Stimulated activated CD4-positive, alpha-beta T cell treated with anti-CD3 and anti-CD28 coated beads, TNF-alpha, amount 100 ng/mL, for 4 hours (primary cell): ENCODE data around the gene QSOX2.
"Not testable (repeated sequence)": the region's sequence is repeated elsewhere in the genome, so short reads cannot be mapped to it uniquely, and the experiment has no call there.

Source experiments
- DNase-seq, 3 experiments: peaks; one replicate each; pipeline ENCODE4 v3.0.0-alpha.2; 2020; ENCODE audit warnings: low read depth in 3 of 3

Gene QSOX2

DNA sequence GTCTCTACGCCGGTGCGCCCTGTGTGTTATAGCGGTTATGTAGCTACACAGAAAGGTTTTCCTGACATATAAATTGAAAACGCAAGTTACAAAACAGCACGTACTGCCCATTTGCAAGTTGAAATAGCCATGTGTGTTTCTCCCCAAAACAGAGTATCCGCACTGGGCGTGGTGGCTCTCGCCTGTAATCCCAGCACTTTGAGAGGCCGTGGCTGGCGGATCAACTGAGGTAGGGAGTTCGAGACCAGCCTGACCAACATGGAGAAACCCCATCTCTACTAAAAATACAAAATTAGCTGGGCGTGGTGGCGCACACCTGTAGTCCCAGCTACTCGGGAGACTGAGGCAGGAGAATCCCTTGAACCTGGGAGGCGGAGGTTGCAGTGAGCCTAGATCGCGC is 21.0 kb upstream of the QSOX2 start:
- DNase-seq: not testable (repeated sequence)

DNA sequence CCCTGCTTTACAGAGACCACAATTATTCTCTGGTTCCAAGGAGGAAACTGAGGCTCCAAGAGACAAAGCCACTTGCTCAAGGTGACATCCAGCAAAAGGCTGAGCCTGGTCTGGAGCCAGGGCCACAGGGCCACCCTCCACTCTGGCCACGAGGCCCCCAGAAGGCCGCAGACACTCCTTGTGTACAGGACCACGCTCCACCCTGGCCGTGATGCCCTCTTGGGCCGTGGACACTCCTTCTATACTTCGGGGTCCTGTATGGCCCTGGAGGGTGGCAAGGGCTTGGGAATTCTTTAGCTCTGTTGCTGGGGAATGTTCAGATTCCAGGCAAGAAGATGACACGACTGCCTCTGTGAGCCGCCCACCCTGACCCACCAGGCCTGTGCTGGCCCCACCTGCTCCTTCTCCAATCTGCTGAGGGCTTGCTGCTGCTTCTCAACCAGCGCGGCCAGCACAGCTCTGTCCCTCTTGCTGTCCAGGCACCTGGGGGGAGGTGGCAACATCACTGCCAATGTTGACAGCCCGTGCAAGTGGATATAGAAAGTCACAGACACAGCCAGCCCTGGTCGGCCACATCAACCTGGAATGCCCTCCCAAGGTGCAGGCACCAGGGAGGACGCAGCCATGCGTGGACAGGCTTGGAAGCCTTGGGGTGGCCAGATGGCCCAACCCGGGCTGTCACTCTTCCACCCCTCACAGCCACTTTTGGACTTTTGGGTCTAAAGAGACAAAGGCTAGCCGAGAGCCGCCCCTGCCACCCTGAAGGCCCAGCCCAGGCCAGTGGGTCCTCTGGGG is 20.1 kb upstream of the QSOX2 start:
- no peak for DNase-seq

DNA sequence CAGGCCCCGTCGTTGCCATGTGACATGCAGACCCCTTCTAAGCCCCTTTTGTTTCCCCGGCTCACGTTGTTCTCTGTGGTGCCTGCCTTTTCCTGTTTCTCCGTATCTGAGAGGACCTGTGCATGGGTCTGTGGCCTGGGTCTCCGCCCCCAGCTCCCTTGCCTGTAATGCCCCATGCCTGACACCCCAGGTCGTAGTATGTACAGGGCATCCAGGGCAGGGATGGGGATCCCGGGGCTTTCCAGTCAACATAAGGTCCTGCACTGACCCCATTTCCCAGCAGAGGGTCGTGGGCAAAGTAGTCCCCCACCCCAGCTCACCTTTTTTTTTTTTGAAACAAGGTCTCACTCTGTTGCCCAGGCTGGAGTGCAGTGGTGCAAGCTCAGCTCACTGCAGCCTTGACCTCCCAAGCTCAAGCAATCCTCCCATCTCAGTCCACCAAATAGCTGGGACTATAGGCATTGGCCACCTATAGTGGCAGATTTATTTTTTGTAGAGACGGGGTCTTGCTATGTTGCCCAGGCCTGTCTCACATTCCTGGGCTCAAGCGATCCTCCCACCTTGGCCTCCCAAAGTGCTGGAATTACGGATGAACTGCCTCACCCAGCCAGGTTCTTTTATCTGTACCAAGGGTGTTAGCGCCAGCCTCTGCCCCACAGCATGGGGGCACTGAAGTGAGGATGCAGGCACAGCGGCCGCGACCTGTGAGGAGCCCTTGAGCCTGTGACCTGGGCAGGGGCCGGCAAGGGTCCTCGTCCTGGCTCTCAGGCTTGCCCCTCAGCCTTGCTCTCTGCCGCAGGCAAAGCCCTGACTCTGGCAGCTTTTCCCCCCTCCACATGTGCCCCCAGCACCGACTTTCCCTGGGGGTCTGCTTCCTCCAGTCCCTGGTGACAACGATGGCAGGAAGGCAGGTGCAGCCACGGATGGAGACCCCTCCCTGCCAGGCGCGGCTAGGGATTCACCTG is 19.1 kb upstream of the QSOX2 start:
- no peak for DNase-seq

DNA sequence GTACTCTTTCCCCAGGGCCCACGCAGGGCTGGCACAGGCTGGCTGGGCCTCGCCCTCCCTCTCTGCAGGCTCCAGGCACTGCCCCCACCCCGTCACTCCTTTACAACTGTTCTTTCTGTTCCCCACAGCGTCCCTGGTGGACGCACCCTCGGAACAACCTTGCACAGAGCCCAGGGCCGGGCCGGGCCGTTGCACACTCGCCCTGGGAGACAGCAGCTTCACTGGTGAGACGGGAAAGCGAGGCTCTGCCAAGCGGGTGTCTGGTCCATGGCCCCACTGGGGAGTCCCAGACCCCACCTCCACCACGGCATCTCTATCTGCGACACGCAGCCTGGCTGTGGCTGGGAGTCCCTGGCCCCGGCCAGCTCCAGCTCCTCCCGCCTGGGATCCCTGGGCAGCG is 18.4 kb upstream of the QSOX2 start:
- no peak for DNase-seq

DNA sequence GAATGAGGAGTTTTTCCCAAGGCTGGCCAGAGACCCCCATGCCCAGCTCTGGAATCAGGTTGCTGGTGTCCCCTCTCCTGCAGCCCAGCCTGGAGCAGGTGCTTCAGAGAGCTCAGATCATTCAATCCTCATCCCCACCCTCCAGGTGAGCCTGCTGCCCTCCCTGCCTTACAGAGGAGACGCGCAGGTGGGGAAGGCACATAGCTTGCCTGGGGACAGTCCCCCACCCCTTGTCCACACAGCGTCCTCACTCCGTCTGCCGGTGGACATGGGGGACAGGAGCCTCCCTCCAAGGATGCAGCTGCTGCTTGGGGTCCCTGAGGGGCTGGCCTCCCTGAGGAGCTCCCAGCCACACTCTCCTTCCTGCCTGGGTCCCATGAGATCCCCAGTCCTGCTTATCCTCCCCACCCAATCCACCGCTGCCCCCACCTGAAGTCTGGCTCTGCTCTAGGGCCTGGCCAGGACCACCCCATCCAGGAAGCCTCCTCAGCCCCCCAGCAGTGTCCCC is 17.1 kb upstream of the QSOX2 start:
- DNase-seq: no peak

DNA sequence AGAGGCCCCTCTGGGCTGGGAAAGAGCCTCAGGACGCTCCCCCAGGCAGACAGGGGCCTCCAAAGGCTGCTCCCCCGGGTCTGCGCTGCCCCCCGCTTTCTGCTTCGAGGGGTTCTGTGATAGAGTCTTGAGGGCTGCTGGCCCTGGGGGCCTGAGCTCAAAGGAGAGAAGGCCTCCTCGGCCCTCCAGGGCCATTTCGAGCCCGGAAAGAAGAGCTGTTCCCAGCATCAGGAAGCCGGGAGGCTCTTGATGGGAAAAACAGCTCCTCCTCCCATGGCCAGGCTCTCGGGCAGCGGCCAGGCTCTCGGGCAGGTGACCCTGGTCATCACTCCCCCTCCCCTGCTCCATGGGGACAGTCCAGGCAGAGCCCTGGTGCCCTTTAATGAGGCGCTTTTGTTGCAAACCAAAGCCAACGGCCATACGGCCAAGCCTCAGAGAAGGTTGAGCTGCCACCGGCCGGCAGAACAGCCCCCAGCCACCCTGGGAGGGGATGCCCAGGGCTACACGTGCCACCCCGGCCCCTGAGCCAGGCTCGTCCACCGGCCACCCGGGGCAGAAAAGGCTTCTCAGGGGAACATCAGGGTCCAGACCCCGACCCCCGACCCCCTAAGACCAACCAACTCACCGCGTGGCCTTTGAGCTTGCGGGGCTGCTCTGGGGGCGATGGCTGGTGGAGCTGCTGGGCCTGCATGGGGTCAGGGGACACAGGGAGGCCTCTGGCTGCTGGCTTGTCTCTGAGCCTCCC is 16.2 kb upstream of the QSOX2 start:
- no peak for DNase-seq

DNA sequence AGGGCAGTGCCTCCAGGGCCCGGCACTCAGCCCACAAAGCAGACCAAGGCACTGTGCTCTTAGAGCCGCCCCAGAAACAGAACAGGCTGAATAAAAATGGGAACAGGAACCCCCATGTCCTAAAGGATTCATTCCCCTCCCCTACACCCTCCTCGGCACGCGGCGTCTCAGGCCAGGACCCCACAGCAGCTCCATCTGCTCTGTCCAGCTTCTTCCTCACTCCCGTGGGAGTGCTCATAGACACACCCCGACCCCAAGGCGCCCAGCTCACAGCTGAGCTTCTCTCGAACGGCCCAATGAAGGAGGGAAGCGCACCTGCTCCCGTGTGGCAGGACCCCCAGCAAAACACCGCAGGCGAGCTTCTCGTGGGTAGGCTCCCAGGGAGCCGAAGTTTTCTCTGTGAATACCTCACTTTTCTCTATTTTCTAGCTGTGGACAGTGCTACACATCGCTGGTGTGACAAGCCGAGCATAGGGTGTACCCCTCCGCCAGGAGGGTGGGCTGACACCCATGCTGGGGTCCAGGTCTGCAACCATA is 15.4 kb upstream of the QSOX2 start:
- no peak for DNase-seq

DNA sequence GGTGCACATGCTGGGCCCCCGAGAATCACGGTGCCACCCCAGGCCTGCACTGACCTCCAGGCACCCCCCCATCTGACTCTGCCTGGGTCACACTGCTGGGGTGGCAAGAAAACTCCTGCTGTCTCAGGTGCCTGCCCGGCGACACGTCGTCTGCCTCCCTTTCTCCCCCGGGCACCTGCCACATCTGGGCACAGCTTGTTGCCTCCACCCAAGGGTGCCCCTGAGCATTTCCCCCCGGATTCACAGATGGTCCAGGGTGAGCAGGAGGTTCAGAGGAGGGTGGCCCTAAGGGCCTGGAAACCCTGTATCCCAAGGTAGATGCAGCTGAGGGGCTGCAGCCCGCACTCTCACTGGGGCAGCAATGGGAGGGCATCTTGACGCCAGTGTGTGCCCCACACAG is 14.9 kb upstream of the QSOX2 start:
- no peak for DNase-seq

DNA sequence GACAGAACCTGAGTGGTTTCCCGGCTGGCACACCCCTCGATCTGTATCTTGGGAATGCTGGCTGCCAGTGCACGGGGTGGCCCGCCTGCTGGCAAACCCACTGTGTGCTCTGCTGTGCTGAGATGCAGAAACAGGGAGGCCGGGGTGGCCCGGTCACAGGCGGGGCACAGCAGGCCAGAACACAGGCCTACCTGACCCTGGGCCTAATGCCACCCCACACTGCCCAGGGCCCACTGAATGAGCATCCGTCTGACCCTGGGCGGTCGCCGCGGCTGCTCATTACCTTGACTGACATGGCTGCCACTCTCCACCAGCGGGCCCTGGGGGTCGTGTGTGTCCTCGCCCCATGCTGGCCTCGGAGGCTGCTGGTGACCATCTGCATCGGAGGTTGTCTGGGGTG is 14.2 kb upstream of the QSOX2 start:
- DNase-seq: no peak

DNA sequence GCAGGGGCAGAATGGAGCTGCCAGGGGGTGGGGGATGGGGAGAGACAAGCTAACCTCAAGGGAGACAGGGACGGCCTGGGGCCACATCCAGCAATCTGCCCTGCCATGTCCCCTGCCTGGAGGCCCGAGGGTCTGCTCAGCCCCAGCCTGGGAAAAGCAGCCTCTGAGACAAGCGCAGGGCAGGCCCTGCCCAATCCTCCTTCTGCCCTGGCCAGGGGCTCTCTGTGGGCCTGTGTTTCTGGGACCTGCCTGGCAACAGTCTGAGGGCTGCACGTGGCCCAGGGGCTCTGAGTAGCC is 13.9 kb upstream of the QSOX2 start:
- no peak for DNase-seq

DNA sequence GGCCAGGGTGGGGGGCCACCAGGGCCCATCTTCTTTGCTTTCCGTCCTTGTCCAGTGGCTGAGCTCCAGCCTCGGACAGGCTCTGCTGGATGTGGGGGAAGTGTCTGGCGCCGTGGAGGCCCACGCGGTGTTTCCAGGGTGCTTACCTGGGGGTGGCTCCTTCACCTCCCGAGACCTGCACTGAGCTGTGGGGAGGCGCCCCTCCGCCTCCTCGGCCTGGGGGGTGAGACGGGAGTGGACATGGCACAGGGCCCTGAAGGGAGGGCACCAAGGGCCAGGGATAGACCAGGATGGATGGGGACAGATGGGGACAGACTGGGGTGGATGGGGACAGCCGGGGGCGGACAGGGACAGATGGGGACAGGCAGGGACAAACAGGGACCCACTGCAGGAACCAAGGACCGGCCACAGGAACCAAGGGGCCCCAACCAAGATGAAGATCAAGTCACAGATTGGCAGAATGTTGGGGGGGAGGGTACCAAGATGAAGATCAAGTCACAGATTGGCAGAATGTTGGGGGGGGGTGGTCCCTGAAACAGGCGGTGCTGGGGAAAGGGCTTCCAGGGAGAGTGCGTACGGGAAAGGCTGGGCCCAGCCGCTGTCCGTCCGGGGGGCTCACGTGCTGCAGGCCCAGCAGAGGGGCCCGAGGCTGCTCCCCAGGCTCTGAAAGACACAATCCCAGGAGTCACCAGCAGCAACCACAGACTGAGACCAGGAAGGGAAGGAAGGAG is 13.3 kb upstream of the QSOX2 start:
- no peak for DNase-seq

DNA sequence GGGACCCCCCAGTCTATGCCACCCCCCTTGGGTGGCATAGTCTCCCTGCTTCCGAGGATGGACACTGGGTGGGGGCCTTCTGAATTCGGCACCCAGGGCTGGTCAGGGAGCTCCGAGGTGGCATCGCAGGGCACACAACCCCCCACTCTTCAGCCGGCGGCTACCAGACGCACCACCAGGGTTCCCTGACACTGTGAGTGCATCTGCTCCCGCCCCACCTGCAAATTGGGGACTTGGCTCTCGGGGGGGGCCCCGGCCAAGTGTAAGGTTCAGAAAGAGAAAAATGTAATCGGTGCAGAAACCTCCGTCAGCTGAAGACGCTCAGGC is 12.7 kb upstream of the QSOX2 start:
- DNase-seq: no peak

DNA sequence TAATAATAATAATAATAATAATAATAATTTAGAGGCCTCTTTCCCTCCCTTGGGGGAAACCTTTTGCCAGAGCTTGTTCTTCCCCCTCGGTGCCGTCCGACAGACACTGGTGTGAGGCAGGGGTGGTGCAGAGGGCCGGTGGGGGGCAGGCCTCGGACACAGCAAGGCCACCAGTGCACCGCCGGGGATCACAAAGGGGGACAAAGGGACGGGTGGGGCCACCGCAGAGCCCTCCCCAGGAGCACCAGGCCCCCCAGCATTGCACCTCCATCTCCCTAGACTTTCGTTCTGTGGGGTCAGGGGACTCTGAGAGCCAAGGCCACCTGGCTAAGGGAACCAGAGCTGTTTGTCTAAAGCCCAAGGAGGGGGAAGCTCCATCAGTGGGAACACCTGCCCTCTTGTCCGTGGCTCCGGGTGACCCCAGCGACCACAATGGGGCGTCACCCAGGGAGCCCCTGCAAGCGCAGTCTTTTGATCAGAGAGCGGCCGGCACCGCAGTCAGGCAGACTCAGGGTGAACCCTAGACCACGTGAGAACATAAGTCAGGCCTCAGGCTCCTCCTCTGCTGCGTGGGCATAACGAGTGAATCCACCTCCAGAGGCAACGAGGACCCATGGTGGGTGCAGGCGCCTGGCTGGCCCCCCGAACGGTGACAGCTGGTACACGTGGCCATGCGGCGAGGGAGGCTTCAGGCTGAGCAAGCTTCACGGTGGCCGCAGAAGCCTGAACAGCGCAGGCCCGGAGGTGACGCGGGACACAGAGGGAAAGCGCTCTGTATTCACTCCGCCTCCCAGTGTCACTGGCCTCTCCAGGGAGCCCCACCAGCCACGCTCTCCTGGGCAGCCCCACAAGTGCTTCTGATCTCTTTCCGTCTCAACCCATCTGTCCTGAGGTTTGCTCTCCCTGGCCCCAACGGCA is 12.0 kb upstream of the QSOX2 start:
- DNase-seq: no peak

DNA sequence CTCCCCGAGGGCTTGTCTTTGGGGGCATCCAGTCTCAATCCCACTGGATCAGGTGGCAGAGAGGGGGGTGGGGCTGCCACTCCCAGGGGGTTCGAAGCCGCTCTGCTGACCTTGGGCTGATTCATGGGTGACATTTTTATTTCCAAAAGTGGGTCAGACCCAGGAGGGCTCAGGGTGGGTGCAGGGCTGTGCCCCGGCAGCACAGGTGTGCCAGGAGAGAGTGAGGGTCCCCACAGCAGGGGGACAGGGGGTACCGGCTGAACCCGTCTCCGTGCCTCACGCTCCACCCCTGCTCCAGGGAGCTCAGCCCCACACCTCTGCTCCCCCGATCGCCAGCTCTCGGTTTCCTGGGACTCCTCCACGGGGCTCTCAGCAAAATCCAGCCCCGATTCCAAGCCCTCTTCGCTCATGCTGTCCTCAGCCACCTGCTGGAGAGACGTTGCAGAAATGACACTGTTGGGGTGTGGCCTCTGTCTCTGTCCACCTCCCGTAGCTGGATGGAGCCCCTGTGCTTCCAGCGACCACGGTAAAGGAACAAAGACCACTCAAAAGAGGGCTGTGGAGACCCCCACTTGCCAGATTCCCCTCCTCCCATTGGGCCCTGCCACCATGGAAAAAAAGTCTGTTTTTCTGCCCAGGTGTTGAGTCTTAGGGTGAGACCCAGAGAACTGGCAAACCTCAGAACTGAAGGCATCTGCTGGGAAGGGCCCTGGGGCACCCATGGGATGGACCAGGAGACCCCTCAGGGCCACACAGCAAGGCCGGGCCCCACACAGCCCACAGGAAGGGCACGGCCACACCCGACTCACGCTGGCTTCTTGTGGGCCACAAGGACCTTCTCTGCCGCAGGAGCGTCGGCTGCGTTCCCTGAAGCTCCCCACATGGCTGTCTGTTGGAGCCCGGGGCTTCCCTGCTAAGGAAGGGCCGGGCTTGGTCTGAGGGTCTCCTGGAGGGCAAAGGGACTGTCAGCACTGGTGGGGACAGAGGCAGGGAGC is 10.6 kb upstream of the QSOX2 start:
- no peak for DNase-seq

DNA sequence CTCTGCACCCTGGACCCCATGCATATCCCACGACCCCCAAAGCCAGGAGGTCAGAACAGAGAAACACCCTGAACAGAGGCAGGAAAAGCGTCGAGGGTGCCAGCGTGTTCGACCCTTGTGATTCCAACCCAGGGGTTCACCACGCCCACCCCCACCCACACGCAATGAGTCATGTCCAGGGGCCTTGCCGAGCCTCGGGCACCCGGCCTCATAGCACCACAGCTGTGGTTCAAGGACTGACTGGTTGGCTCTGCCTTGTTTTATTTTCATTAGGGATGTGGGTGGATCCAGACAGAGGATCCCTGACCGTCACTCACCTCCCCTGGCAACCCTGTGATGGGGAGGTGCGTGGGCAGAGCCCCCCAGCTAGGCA is 9.5 kb upstream of the QSOX2 start:
- no peak for DNase-seq

DNA sequence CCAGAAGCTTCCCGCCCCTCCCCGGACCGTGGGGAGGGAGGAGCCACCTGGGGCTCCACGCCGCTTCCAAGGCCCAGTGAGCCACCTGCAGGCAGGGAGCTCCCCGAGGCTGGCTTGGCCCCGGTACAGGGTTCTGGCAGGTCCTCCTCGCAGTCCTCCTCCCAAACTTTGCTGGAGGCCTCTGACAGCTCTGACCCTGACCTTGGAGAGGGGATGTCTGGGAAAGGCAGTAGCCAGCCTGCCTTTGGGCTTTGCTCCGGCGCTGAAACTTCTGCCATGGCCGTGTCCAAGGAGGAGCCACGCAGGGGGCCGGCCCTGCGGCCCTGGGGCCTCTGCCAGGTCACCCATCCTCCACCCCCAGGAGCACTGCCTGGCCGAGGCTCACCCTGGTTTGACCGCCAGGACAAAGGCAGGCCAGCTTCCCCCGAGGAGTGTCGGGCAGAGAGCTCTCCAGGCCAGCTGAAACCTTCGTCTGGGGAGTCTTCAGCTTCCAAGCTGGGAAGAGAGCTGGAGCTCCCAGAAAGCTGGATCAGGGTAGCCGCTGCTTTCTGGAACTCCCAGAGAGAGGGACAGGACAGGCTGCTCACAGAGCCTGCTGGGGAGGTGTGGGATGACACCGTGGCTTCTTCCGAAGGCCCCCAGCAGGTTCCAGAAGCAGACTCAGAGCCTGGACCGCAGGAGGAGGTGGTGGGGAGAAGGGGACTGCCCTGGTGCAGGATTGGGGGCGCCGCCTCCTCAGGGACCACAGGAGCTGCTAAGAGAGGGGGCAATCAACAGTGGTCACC is 9.0 kb upstream of the QSOX2 start:
- DNase-seq: no peak

DNA sequence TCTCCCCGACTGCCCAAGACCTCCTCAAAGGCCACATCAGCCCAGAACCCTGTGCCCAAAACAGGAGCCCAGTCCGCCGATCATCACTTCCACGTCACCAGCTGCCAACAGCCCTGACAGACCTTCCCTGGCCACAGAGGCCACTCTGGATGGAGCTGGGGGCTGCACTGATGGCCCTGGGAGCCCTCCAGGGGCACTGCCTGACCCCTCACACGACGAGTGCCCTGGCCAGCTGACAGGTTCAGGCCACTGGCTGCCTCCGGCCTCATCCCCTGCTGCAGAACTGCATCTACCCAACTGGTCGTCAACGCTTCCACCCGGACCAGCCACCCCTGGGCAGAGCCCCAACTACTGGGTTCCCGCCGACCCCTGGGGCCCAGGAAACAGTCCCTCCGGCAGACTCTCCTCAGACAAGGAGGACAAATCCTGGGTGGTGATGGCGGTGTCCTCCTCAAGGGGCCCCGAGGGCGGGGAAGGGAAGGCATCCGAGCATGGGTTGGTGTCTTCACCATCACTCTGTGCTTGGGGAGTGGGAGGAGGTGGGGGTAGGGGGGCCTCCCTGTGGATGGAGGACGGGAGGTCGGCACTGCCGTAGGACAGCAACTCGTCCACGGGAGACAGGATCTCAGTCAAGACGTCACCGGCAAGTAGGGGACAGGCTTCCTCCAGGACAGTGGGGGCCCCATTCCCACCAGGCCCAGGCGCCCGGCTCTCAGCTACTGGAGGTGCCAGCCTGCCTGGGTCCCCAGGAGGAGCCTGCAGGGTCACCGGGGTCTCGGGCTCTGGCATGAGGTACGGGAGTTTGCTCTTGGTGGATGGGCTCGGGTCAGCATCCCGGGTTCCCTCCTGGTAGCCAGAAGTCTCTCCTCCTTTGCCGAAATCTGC is 7.9 kb upstream of the QSOX2 start:
- no peak for DNase-seq
